ENCODE data around the gene C1orf21.

Gene C1orf21

DNA sequence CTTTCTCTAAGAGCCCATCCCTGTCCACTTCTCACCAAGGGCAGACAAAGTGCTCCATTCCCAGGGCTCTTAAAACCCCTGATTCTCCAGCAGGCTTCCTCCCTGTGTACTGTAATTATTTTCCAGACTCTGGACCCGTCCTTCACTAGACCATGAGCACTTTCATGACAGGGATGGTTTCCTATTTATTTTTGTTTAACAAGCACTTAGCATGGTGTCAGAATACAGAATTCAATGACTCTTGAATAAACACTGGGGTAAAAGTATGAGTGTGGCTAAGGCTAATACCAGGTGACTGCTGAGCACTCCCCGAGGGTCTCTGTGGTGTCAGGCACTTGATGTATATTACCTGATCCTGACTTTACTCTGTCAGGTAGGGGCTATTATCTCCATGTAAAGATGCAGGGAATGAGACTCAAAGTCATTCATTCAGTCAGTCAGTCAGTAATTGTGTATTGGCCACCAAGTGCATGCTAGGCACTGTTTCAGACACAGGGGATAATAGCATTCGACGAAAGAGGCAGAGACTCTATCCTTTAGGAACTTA is 47.2 kb downstream of the C1orf21 start:
- Mint-ChIP-seq H3K9me3 (ENCODE audit: low read depth) (no peaks in the 10 kb centered on the region), H3K4me1 (ENCODE audit: low read depth) (no peaks in the 10 kb centered on the region), H3K4me3 (no peak overlapping the region), H3K36me3 (no peaks in the 10 kb centered on the region), H3K27me3 (no peaks in the 10 kb centered on the region), H3K27ac (no peak overlapping the region)

DNA sequence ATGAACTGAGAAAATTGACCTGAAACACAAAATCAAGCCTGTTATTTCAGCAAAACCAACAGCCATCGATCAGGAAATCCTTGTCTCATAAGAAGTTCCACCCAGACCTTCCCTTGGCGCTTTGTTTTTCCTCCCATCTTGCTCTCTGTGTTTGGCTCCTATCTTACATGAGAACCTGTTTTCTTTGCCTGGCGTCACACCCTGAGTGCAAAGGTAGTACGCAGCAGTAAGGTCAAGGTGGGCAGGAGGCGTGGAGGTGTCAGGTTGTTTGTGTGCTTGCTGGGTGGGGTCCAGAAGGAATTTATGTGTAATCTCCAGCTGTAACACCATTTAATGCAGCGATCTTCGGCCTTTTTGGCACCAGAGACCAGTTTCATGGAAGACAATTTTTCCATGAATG is 50.5 kb downstream of the C1orf21 start:
- Mint-ChIP-seq H3K9me3 (ENCODE audit: low read depth) (no peaks in the 10 kb centered on the region), H3K4me1 (ENCODE audit: low read depth) (no peaks in the 10 kb centered on the region), H3K27ac (no peak overlapping the region), H3K27me3 (no peaks in the 10 kb centered on the region), H3K4me3 (no peak overlapping the region), H3K36me3 (no peaks in the 10 kb centered on the region)

DNA sequence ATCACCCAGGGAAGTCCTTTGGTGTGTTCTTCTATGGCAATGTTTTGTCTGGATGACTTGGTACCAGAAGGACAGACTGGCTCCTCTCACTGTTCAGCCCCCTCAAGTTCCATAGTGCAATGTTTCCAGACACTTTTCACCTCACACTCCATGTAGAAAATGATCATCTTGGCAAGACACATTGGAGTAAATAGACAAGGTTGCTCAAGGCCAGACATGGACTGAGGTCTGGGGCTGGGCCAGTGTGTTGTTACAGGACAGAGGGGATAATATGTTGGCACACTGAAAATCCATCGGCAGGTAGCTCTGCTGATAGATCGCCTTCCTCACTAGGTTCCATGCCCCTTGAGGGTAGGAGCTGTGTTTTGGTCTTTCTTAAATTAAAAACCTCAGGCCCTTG is 51.5 kb downstream of the C1orf21 start:
- no peaks in the 10 kb centered on the region for H3K9me3 Mint-ChIP-seq (ENCODE audit: low read depth)
- no peaks in the 10 kb centered on the region for H3K4me1 Mint-ChIP-seq (ENCODE audit: low read depth)
- H3K4me3 Mint-ChIP-seq = no peak overlapping the region
- H3K36me3 Mint-ChIP-seq = no peaks in the 10 kb centered on the region
- no peaks in the 10 kb centered on the region for H3K27me3 Mint-ChIP-seq
- H3K27ac Mint-ChIP-seq = no peak overlapping the region

DNA sequence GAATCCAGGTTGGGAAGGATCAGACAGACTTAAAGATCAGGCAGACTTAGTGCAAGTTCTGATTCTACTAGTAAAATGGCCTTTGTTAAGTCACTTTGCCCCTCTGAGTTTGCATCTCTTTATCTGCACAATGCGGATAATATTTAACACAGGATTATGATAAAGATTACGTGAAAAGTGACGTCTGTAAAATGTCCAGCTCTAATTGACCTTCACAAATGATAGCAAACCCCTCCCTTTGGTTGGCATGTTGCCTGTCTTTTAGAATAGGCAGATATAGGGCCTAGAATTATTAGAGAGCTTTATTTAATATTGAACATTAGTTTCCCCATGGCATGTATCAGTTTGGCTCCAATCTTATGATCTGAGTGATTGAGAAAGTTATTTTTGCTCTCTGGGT is 55.4 kb downstream of the C1orf21 start:
- Mint-ChIP-seq H3K4me3 (no peak overlapping the region), H3K27ac (no peak overlapping the region), H3K4me1 (ENCODE audit: low read depth) (no peaks in the 10 kb centered on the region), H3K36me3 (no peaks in the 10 kb centered on the region), H3K27me3 (no peaks in the 10 kb centered on the region), H3K9me3 (ENCODE audit: low read depth) (no peaks in the 10 kb centered on the region)

DNA sequence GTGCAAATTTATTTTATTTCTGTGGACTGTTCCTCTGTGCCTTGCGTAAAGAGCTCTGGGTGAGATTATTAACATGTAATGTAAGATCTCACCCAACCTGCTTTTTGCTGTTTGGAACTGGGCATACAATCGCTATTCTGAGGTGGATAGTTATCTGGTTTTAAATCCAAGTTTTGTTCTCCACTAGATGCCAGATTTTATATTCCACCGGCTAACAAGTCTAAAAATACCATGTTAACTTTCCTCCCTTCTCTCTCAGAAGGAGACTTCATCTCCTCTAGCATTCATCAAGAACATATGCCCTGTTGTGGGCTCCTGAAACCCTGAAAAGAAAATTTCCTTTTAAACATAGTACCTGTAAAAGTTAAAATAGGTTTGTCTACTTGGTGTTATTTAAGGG is 56.4 kb downstream of the C1orf21 start:
- no peaks in the 10 kb centered on the region for H3K4me1 Mint-ChIP-seq (ENCODE audit: low read depth)
- H3K36me3 Mint-ChIP-seq = no peaks in the 10 kb centered on the region
- no peaks in the 10 kb centered on the region for H3K9me3 Mint-ChIP-seq (ENCODE audit: low read depth)
- H3K27ac Mint-ChIP-seq = no peak overlapping the region
- no peaks in the 10 kb centered on the region for H3K27me3 Mint-ChIP-seq
- no peak overlapping the region for H3K4me3 Mint-ChIP-seq

DNA sequence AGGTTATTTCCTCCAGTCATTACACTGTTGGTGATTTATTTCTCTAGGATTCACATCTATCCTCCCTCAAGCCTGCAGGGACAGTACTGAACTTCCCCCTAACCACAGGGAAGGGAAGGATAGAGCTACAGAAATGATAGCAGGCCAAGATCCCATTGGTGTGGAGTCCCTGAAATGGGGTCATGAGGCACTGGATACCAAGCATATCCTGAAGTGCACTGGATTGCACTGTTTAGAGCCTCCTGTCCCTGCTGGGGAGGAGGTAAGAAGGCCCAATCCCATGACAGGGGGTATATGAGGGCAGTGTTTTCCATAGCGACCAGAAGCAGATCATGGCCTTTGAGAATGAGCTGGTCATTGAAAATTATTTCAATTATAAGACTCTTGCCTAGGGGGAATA is 56.8 kb downstream of the C1orf21 start:
- no peaks in the 10 kb centered on the region for H3K9me3 Mint-ChIP-seq (ENCODE audit: low read depth)
- H3K27ac Mint-ChIP-seq = no peak overlapping the region
- H3K27me3 Mint-ChIP-seq = no peaks in the 10 kb centered on the region
- no peak overlapping the region for H3K4me3 Mint-ChIP-seq
- H3K4me1 Mint-ChIP-seq (ENCODE audit: low read depth) = no peaks in the 10 kb centered on the region
- H3K36me3 Mint-ChIP-seq = no peaks in the 10 kb centered on the region

DNA sequence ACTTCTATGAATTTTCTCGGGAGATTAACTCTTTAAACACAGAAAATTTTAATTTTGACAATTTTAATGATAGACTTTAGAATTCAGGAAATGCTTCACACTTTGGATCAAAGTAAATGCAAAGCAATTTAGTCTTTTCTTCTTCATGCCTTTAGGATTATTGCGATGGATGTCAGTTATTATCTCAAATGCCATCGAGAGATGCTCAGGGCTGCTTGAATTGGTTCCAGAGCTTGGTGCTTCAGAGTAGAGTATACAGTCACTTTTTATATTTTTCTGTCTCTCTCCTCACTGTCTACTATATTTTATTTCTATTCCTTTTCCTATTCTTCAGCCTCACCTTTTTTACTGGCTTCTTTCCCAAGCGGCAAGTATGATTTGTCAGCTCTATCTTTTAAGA is 59.2 kb downstream of the C1orf21 start:
- H3K4me1 Mint-ChIP-seq (ENCODE audit: low read depth) = no peaks in the 10 kb centered on the region
- H3K36me3 Mint-ChIP-seq = no peaks in the 10 kb centered on the region
- H3K27me3 Mint-ChIP-seq = no peaks in the 10 kb centered on the region
- H3K27ac Mint-ChIP-seq = no peak overlapping the region
- no peaks in the 10 kb centered on the region for H3K9me3 Mint-ChIP-seq (ENCODE audit: low read depth)
- no peak overlapping the region for H3K4me3 Mint-ChIP-seq

DNA sequence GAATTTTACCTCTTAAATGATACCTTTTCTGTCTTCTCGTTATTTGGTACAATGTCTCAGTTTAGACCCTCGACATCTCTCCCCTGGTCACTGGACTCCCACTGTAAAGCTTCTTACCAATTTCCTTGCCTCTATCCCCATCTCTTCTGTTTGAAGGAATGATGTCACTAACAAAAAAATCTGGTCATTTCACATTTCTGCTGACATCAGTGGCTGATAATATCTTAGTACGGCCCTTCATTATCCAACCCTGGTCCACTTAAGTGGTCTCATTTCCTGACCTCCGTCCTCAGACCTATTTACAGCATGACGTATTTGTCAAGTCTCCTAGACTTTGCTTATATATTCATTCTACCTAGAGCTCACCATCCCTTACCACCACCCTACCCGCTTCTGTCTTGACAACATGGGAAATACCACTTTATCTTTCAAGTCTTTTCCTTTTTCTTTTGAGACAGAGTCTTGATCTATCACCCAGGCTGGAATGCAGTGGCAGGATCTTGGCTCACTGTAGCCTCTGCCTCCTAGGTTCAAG is 60.9 kb downstream of the C1orf21 start:
- H3K27ac Mint-ChIP-seq = no peak overlapping the region
- no peaks in the 10 kb centered on the region for H3K9me3 Mint-ChIP-seq (ENCODE audit: low read depth)
- no peaks in the 10 kb centered on the region for H3K36me3 Mint-ChIP-seq
- no peak overlapping the region for H3K4me3 Mint-ChIP-seq
- no peaks in the 10 kb centered on the region for H3K4me1 Mint-ChIP-seq (ENCODE audit: low read depth)
- no peaks in the 10 kb centered on the region for H3K27me3 Mint-ChIP-seq

DNA sequence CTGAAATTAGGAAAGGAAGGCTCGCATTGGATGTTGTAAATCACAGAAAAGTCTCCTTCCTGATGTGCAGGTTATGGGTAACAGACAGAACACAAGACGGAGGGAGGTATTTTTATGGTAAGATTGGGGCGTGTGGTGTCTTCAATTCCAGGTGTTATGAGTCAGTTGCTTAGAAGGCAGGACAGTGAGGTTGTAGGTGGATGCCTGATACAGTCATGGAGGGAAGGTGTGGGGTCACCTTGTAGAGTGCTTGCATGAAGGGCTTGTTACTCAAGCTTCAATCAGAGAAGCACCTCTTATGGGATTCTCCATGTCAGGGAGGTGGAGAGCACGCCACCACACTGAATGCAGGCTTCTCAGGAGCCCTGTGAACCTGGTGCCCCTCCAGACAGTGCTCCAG is 63.1 kb downstream of the C1orf21 start:
- Mint-ChIP-seq H3K27me3 (no peaks in the 10 kb centered on the region), H3K9me3 (ENCODE audit: low read depth) (no peaks in the 10 kb centered on the region), H3K4me1 (ENCODE audit: low read depth) (no peaks in the 10 kb centered on the region), H3K27ac (no peak overlapping the region), H3K36me3 (no peaks in the 10 kb centered on the region), H3K4me3 (no peak overlapping the region)

DNA sequence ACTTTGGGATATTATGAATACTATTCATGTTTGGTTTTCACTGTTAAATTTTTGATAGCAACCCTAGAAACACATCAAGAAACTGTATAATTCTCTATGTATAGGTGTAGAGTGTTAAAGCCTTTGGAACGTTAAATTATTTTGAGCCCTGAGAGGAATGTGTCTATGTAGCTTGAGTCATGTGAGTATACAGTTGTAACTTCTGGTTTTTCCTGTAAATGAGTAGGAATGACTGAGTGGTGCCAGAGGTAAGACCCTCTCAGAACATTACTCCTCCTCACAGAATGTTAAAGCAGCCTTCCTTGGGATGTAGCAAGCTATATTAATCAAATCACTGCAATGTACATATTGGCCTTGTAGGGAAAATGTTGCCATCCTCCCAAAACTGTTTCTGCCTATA is 69.0 kb downstream of the C1orf21 start:
- Mint-ChIP-seq H3K4me3 (no peak overlapping the region), H3K4me1 (ENCODE audit: low read depth) (no peaks in the 10 kb centered on the region), H3K27ac (no peak overlapping the region), H3K36me3 (no peaks in the 10 kb centered on the region), H3K9me3 (ENCODE audit: low read depth) (no peaks in the 10 kb centered on the region), H3K27me3 (no peaks in the 10 kb centered on the region)

DNA sequence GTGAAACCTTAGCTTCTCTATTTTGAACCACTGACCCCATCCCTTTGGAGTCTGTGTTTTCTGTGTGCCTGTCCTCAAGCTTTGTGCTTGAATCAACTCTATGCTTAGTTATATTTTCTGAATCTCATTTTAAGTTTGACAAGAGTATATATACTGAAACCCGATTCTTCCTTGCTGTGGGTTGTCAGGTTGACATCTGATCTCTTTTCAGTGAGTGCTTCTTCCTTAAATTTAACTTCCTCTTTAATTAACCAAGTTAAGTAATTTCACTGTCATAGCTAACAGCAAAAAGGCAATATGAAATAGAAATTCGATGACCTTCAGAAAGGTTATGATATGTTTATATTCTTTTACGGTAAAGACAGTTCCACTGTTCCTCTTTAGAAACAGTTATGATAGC is 69.4 kb downstream of the C1orf21 start:
- no peaks in the 10 kb centered on the region for H3K36me3 Mint-ChIP-seq
- H3K4me1 Mint-ChIP-seq (ENCODE audit: low read depth) = no peaks in the 10 kb centered on the region
- H3K9me3 Mint-ChIP-seq (ENCODE audit: low read depth) = no peaks in the 10 kb centered on the region
- H3K27me3 Mint-ChIP-seq = no peaks in the 10 kb centered on the region
- H3K27ac Mint-ChIP-seq = no peak overlapping the region
- H3K4me3 Mint-ChIP-seq = no peak overlapping the region

DNA sequence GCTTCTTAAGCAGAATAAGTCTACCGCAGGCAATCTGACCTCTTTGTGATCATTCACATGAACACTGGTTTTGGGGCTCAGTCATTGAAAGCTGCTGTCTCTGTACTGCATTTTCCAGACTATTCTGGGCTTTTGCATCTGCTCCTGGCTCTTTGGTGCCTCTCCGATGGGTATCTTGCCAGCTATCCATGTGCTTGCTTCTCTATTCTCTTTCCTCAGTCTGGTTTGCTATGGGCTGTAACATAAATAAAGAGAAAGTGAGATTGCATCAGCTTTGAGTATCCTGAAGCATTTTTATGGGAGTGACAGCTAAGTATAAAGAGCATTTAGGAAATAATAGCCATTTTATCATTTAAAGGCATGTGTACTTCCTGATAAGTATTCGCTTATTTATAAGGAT is 70.7 kb downstream of the C1orf21 start:
- Mint-ChIP-seq H3K27ac (no peak overlapping the region), H3K36me3 (no peaks in the 10 kb centered on the region), H3K9me3 (ENCODE audit: low read depth) (no peaks in the 10 kb centered on the region), H3K27me3 (no peaks in the 10 kb centered on the region), H3K4me1 (ENCODE audit: low read depth) (no peaks in the 10 kb centered on the region), H3K4me3 (no peak overlapping the region)

DNA sequence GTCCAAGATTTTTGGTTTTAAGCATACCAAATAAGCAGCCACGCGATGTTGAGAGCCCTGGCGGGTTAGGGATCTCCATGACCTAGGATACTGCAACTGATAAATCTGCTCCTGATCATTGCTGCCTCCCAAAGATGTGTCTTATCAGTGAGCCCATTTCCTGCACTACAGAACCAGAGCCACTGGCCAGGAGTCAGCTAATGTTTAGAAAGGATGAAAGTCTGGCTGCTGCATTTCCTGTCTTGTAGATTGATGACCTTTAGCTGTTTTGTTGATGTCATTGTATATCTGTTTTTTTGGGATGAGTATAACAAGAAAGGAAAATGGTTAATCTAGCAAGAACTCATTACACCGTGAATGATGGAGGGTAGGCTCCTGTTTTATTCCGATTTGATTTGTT is 74.5 kb downstream of the C1orf21 start:
- Mint-ChIP-seq H3K27ac (no peak overlapping the region), H3K27me3 (peaks cover 2% of the 10 kb centered on the region), H3K9me3 (ENCODE audit: low read depth) (no peaks in the 10 kb centered on the region), H3K36me3 (no peaks in the 10 kb centered on the region), H3K4me1 (ENCODE audit: low read depth) (no peaks in the 10 kb centered on the region), H3K4me3 (no peak overlapping the region)

DNA sequence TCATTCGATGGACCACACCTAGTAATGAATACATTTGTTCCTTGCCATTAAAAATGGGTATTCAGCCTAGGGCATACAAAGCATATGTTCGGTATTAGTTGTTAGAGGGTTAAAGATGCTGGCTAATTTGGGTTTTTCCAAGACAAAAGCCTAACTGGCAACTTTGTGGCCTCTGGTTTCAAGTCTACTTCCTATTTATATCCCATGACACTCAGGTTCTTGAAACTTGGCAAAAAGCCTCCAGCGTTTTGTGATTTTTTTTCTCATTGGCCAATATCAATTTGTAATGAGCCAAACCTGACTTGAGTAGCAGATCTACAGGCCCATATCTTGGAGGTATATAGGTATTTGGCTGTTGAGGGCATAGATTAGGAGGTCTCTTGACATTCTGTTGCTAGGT is 75.3 kb downstream of the C1orf21 start:
- no peaks in the 10 kb centered on the region for H3K9me3 Mint-ChIP-seq (ENCODE audit: low read depth)
- H3K27me3 Mint-ChIP-seq = peaks cover 2% of the 10 kb centered on the region
- no peak overlapping the region for H3K27ac Mint-ChIP-seq
- no peaks in the 10 kb centered on the region for H3K36me3 Mint-ChIP-seq
- H3K4me1 Mint-ChIP-seq (ENCODE audit: low read depth) = no peaks in the 10 kb centered on the region
- no peak overlapping the region for H3K4me3 Mint-ChIP-seq

DNA sequence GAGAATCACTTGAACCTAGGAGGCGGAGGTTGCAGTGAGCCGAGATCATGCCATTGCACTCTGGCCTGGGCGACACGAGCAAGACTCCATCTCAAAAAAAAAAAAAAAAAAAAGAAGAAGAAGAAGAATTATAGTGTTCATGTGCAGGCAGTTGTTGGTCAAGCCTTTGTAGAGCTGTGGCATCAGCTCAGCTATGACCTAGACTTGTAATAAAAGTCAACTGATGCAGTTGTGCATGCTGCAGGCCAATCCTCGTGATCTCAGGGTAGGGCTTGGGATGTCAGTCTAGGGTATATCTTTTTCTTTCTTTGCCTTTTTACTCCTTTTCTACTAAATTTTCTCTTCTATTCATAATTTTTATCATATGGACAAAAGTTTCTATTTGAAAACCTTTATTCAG is 76.2 kb downstream of the C1orf21 start:
- Mint-ChIP-seq H3K36me3 (no peaks in the 10 kb centered on the region), H3K9me3 (ENCODE audit: low read depth) (no peaks in the 10 kb centered on the region), H3K4me3 (no peak overlapping the region), H3K4me1 (ENCODE audit: low read depth) (no peaks in the 10 kb centered on the region), H3K27me3 (peaks cover 2% of the 10 kb centered on the region), H3K27ac (no peak overlapping the region)

DNA sequence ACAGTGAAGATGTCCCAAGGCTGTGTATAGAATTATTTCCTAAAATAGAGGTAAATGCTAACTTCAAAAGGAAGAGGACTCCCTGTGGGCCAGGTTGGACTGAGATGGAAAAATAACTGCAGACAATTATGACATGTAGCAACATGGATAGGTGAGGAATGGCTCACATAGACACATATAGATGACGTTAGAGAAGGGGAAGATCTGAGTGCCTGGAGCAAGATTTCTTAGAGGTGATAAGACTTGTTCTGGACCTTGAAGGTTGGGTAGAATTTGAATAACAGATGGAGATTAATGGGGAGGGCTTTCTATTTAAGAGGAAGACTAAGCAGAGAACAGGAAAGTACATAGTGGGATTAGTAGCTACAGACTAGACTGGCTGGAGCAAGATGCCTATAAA is 76.9 kb downstream of the C1orf21 start:
- peaks cover 2% of the 10 kb centered on the region for H3K27me3 Mint-ChIP-seq
- no peaks in the 10 kb centered on the region for H3K4me1 Mint-ChIP-seq (ENCODE audit: low read depth)
- no peak overlapping the region for H3K4me3 Mint-ChIP-seq
- no peaks in the 10 kb centered on the region for H3K36me3 Mint-ChIP-seq
- no peak overlapping the region for H3K27ac Mint-ChIP-seq
- H3K9me3 Mint-ChIP-seq (ENCODE audit: low read depth) = no peaks in the 10 kb centered on the region

Measured in activated naive CD8-positive, alpha-beta T cell (primary cell).